Naive thymus-derived CD8-positive, alpha-beta T cell (primary cell): ENCODE measurements around the gene OGN. TPM values are rescaled to one million over a fixed set of nuclear protein-coding genes. Genes with fewer than 3 reads are reported as not detected.

Experiments
- ATAC-seq, 2 donors: fragments of 150-1000 bp; cut with Tn5 transposase in 1 of 2; sonication (Bioruptor Pico), chemical (Tn5 transposase) in 1 of 2; 1 replicate in 1 of 2; 2 replicates in 1 of 2; pipeline ENCODE4 v1.10.0; 2021; ENCODE audit warnings: mild to moderate bottlenecking in 2 of 2, moderate library complexity in 2 of 2
- POLR2A ChIA-PET: fragments of 350-600 bp; sonication (Branson Sonifier 250); formaldehyde crosslinking; loops from one replicate; lab custom pipeline; 2021; ENCODE audit warnings: antibody characterized with exemption; lab: Charles Lee
- DNase-seq, 10 donors: peaks; one replicate each; pipeline versions ENCODE4 v3.0.0 to v3.0.0-alpha.2; 2020 to 2022
- H3K27ac Mint-ChIP-seq, 10 donors: one replicate each; pipeline ENCODE4 v1.8.0; 2020 to 2022; ENCODE audit warnings: mild to moderate bottlenecking in 10 of 10, mixed read lengths in 10 of 10, moderate library complexity in 4 of 10, inconsistent platforms in 1 of 10
- H3K27me3 Mint-ChIP-seq, 5 donors: one replicate each; pipeline ENCODE4 v1.8.0; 2021 to 2022; ENCODE audit warnings: mixed read lengths in 5 of 5
- H3K36me3 Mint-ChIP-seq, 3 donors: one replicate each; pipeline ENCODE4 v1.8.0; 2020 to 2022; ENCODE audit warnings: mixed read lengths in 3 of 3, mild to moderate bottlenecking in 2 of 3, inconsistent platforms in 1 of 3
- H3K4me1 Mint-ChIP-seq, 4 donors: one replicate each; pipeline ENCODE4 v1.8.0; 2021 to 2022; ENCODE audit warnings: mixed read lengths in 4 of 4
- H3K4me3 Mint-ChIP-seq, 10 donors: one replicate each; pipeline ENCODE4 v1.8.0; 2020 to 2022; ENCODE audit warnings: mild to moderate bottlenecking in 10 of 10, mixed read lengths in 10 of 10, moderate library complexity in 6 of 10, inconsistent platforms in 1 of 10
- H3K9me3 Mint-ChIP-seq, 9 donors: one replicate each; pipeline ENCODE4 v1.8.0; 2020 to 2022; ENCODE audit warnings: mixed read lengths in 9 of 9, mild to moderate bottlenecking in 3 of 9, inconsistent platforms in 1 of 9, moderate library complexity in 1 of 9
- polyA plus RNA-seq, 3 donors: library from polyadenylated mRNA; unstranded; fragments of 300-500 nt; fragmentation: Illumina TruSeq; gene quantifications; one replicate each; pipeline ENCODE4 v1.2.3, GENCODE V29; 2021
- total RNA-seq, 8 experiments: library from RNA in 2 of 8; stranded (reverse) in 2 of 8; gene quantifications; one replicate each; pipeline ENCODE4 v1.2.3 and lab custom pipeline; 2021 to 2026

OGN gene
- total and polyA plus RNA-seq, 5 experiments from 2014 or later: 0.08 to 0.11 TPM; not detected in 3

- H3K36me3 Mint-ChIP-seq: peaks cover 0 to 2% (median 0%) of the 10 kb centered on the region in 3 donors
- no peak for DNase-seq
- H3K4me1 Mint-ChIP-seq: no peaks in the 10 kb centered on the region
- no peak overlapping the region for H3K4me3 Mint-ChIP-seq
- no peaks in the 10 kb centered on the region for H3K9me3 Mint-ChIP-seq
- POLR2A ChIA-PET: no interaction called here
- ATAC-seq: no peak
- H3K27me3 Mint-ChIP-seq: no peaks in the 10 kb centered on the region
- no peak overlapping the region for H3K27ac Mint-ChIP-seq
Measured at GRCh38 chr9:92395617-92396016, 8.8 kb downstream of the OGN start.

GRCh38 chr9:92393686-92394085 lies 10.7 kb downstream of the OGN start:
- POLR2A ChIA-PET: no interaction called here
- ATAC-seq (no peak), DNase-seq (no peak)
- Mint-ChIP-seq H3K27ac (no peak overlapping the region), H3K27me3 (no peaks in the 10 kb centered on the region), H3K4me3 (no peak overlapping the region), H3K36me3 (peaks cover 0 to 2% (median 0%) of the 10 kb centered on the region in 3 donors), H3K9me3 (no peaks in the 10 kb centered on the region), H3K4me1 (no peaks in the 10 kb centered on the region)

- no peaks in the 10 kb centered on the region for H3K27me3 Mint-ChIP-seq
- DNase-seq (no peak), ATAC-seq (no peak)
- H3K9me3 Mint-ChIP-seq: no peaks in the 10 kb centered on the region
- no peak overlapping the region for H3K4me3 Mint-ChIP-seq
- no peak overlapping the region for H3K27ac Mint-ChIP-seq
- H3K36me3 Mint-ChIP-seq: no peaks in the 10 kb centered on the region
- no peaks in the 10 kb centered on the region for H3K4me1 Mint-ChIP-seq
- POLR2A ChIA-PET: no interaction called here
Measured at GRCh38 chr9:92392690-92393089, 11.7 kb downstream of the OGN start.

- Mint-ChIP-seq H3K4me3 (no peak overlapping the region), H3K27ac (no peak overlapping the region), H3K9me3 (no peaks in the 10 kb centered on the region), H3K36me3 (peaks cover 0 to 2% (median 2%) of the 10 kb centered on the region in 3 donors), H3K27me3 (no peaks in the 10 kb centered on the region), H3K4me1 (peaks cover 0 to 3% (median 0%) of the 10 kb centered on the region in 4 donors)
- POLR2A ChIA-PET: no interaction called here
- ATAC-seq (no peak), DNase-seq (no peak)
Measured at GRCh38 chr9:92385953-92386352, 18.4 kb downstream of the OGN start.

GRCh38 chr9:92385477-92385876 lies 18.9 kb downstream of the OGN start:
- no peaks in the 10 kb centered on the region for H3K27me3 Mint-ChIP-seq
- peaks cover 0 to 2% (median 2%) of the 10 kb centered on the region in 3 donors for H3K36me3 Mint-ChIP-seq
- H3K9me3 Mint-ChIP-seq: no peaks in the 10 kb centered on the region
- H3K4me3 Mint-ChIP-seq: no peak overlapping the region
- no peak overlapping the region for H3K27ac Mint-ChIP-seq
- no peak for DNase-seq
- peaks cover 0 to 3% (median 0%) of the 10 kb centered on the region in 4 donors for H3K4me1 Mint-ChIP-seq
- no peak for ATAC-seq
- POLR2A ChIA-PET: no interaction called here

- Mint-ChIP-seq H3K4me3 (no peak overlapping the region), H3K27ac (no peak overlapping the region), H3K4me1 (peaks cover 0 to 3% (median 0%) of the 10 kb centered on the region in 4 donors), H3K27me3 (no peaks in the 10 kb centered on the region), H3K9me3 (no peaks in the 10 kb centered on the region), H3K36me3 (peaks cover 0 to 2% (median 2%) of the 10 kb centered on the region in 3 donors)
- DNase-seq: no peak
- ATAC-seq: no peak
- POLR2A ChIA-PET: no interaction called here
Measured at GRCh38 chr9:92385001-92385400, 19.4 kb downstream of the OGN start.

GRCh38 chr9:92384375-92384774 lies 20.0 kb downstream of the OGN start:
- Mint-ChIP-seq H3K27me3 (no peaks in the 10 kb centered on the region), H3K36me3 (peaks cover 0 to 2% (median 2%) of the 10 kb centered on the region in 3 donors), H3K9me3 (no peaks in the 10 kb centered on the region), H3K4me3 (no peak overlapping the region), H3K4me1 (peaks cover 3 to 7% (median 4%) of the 10 kb centered on the region in 4 donors), H3K27ac (no peak overlapping the region)
- POLR2A ChIA-PET: no interaction called here
- ATAC-seq: no peak
- no peak for DNase-seq

GRCh38 chr9:92381775-92382174 lies 22.6 kb downstream of the OGN start:
- ATAC-seq (no peak), DNase-seq (no peak)
- H3K9me3 Mint-ChIP-seq: no peaks in the 10 kb centered on the region
- POLR2A ChIA-PET: no interaction called here
- H3K4me3 Mint-ChIP-seq: no peak overlapping the region
- H3K27ac Mint-ChIP-seq: no peak overlapping the region
- peaks cover 0 to 5% (median 2%) of the 10 kb centered on the region in 3 donors for H3K36me3 Mint-ChIP-seq
- H3K4me1 Mint-ChIP-seq: peaks cover 6 to 18% (median 10%) of the 10 kb centered on the region in 4 donors
- no peaks in the 10 kb centered on the region for H3K27me3 Mint-ChIP-seq

- Mint-ChIP-seq H3K4me1 (peaks cover 6 to 18% (median 10%) of the 10 kb centered on the region in 4 donors), H3K27me3 (no peaks in the 10 kb centered on the region), H3K9me3 (peaks cover 4 to 10% (median 7%) of the 10 kb centered on the region in 9 donors), H3K36me3 (peaks cover 2 to 12% (median 10%) of the 10 kb centered on the region in 3 donors), H3K27ac (no peak overlapping the region), H3K4me3 (no peak overlapping the region)
- ATAC-seq (no peak), DNase-seq (no peak)
- POLR2A ChIA-PET: interaction anchor here (0.5 kb wide), 1 partner anchor 23 kb away, joined by 4 read pairs; no protein-coding TSS in a partner anchor
Measured at GRCh38 chr9:92380603-92381002, 23.8 kb downstream of the OGN start.

- POLR2A ChIA-PET: no interaction called here
- H3K27ac Mint-ChIP-seq: peak overlapping the region in 3 of 10 donors; percentile 5 to 47 (median 18)
- peak in 1 of 2 donors; percentile 74 for ATAC-seq
- H3K36me3 Mint-ChIP-seq: peaks cover 8 to 21% (median 19%) of the 10 kb centered on the region in 3 donors
- peaks cover 6 to 18% (median 10%) of the 10 kb centered on the region in 4 donors for H3K4me1 Mint-ChIP-seq
- peaks cover 9 to 23% (median 20%) of the 10 kb centered on the region in 9 donors for H3K9me3 Mint-ChIP-seq
- DNase-seq: peak in 1 of 10 donors; percentile 6
- H3K4me3 Mint-ChIP-seq: peak overlapping the region in 1 of 10 donors; percentile 25
- H3K27me3 Mint-ChIP-seq: no peaks in the 10 kb centered on the region
Measured at GRCh38 chr9:92378865-92379560, 25.4 kb downstream of the OGN start.

- POLR2A ChIA-PET: no interaction called here
- Mint-ChIP-seq H3K27ac (no peak overlapping the region), H3K27me3 (no peaks in the 10 kb centered on the region), H3K9me3 (peaks cover 9 to 35% (median 23%) of the 10 kb centered on the region in 9 donors), H3K36me3 (peaks cover 8 to 26% (median 21%) of the 10 kb centered on the region in 3 donors), H3K4me1 (peaks cover 6 to 18% (median 10%) of the 10 kb centered on the region in 4 donors), H3K4me3 (no peak overlapping the region)
- DNase-seq: no peak
- ATAC-seq: no peak
Measured at GRCh38 chr9:92377876-92378275, 26.5 kb downstream of the OGN start.

- POLR2A ChIA-PET: no interaction called here
- ATAC-seq: no peak
- H3K27ac Mint-ChIP-seq: no peak overlapping the region
Measured at GRCh38 chr9:92373167-92373566, 31.2 kb downstream of the OGN start.

GRCh38 chr9:92369075-92369474 lies 35.3 kb downstream of the OGN start:
- no peaks in the 10 kb centered on the region for H3K27me3 Mint-ChIP-seq
- H3K9me3 Mint-ChIP-seq: peaks cover 2 to 28% (median 18%) of the 10 kb centered on the region in 9 donors
- no peak for DNase-seq
- H3K4me1 Mint-ChIP-seq: no peaks in the 10 kb centered on the region
- peaks cover 8 to 32% (median 20%) of the 10 kb centered on the region in 3 donors for H3K36me3 Mint-ChIP-seq
- ATAC-seq: no peak
- no peak overlapping the region for H3K27ac Mint-ChIP-seq
- POLR2A ChIA-PET: no interaction called here
- H3K4me3 Mint-ChIP-seq: no peak overlapping the region

More at GRCh38 chr9:92373167-92373566, 31.2 kb downstream of the OGN start:
- Mint-ChIP-seq H3K4me3 (no peak overlapping the region), H3K9me3 (peaks cover 15 to 48% (median 32%) of the 10 kb centered on the region in 9 donors), H3K36me3 (peaks cover 13 to 38% (median 35%) of the 10 kb centered on the region in 3 donors), H3K27me3 (no peaks in the 10 kb centered on the region), H3K4me1 (peaks cover 0 to under 1% (median 0%) of the 10 kb centered on the region in 4 donors)
- DNase-seq: no peak
